Breast epithelium (tissue), 3 donors: ENCODE results near the gene VPS72.
"Not testable (repeated sequence)": the region's sequence is repeated elsewhere in the genome, so short reads cannot be mapped to it uniquely, and the experiment has no call there.

Source experiments
- POLR2A ChIP-seq: fragments of 450-650 bp; IDR thresholded peaks from one replicate; pipeline ENCODE4 v1.6.1; 2016; ENCODE audit warnings: antibody characterized with exemption, mild to moderate bottlenecking, moderate library complexity
- POLR2AphosphoS5 ChIP-seq, 3 donors: sonication (generic); formaldehyde crosslinking; IDR thresholded peaks; one replicate each; pipeline ENCODE4 v1.6.1; 2017; ENCODE audit warnings: antibody characterized with exemption in 3 of 3
- TF ChIP-seq, protein P1 (sequence below), 3 donors: fragments of 450-650 bp; IDR thresholded peaks; one replicate each; pipeline ENCODE4 v1.5.1; 2016 to 2017; ENCODE audit warnings: antibody characterized with exemption in 3 of 3, mild to moderate bottlenecking in 3 of 3, moderate library complexity in 3 of 3

DNA sequence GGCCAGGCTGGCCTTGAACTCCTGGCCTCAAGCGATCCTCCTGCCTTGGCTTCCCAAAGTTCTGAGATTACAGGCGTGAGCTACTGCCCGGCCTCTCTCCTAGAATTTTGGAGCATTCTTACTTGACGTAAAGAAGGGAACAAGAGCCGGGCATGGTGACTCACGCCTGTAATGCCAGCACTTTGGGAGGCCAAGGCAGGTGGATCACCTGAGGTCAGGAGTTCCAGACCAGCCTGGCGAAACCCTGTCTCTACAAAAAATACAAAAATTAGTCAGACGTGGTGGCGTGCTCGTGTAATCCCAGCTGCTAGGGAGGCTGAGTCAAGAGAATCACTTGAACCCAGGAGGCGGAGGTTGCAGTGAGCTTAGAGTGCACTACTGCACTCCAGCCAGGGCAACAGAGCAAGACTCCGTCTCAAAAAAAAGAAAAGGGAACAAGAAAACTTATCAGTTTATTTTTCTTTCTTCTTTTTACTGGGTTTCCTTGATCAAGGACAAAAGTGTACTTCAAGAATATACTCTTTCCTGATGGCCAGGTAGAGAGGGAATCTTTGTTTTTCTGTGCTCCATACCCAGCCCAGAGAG is 15.5 kb upstream of the VPS72 start:
- TF ChIP-seq POLR2A; POLR2AphosphoS5 (IDR thresholded peaks at IDR 0.05): not testable (repeated sequence)
- TF ChIP-seq, protein P1, sequence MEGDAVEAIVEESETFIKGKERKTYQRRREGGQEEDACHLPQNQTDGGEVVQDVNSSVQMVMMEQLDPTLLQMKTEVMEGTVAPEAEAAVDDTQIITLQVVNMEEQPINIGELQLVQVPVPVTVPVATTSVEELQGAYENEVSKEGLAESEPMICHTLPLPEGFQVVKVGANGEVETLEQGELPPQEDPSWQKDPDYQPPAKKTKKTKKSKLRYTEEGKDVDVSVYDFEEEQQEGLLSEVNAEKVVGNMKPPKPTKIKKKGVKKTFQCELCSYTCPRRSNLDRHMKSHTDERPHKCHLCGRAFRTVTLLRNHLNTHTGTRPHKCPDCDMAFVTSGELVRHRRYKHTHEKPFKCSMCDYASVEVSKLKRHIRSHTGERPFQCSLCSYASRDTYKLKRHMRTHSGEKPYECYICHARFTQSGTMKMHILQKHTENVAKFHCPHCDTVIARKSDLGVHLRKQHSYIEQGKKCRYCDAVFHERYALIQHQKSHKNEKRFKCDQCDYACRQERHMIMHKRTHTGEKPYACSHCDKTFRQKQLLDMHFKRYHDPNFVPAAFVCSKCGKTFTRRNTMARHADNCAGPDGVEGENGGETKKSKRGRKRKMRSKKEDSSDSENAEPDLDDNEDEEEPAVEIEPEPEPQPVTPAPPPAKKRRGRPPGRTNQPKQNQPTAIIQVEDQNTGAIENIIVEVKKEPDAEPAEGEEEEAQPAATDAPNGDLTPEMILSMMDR (IDR thresholded peaks at IDR 0.05): not testable (repeated sequence)
